Thymus (tissue), 11 donors: ENCODE data around the gene KCNH2. TPM values are rescaled to one million over a fixed set of nuclear protein-coding genes. Genes with fewer than 3 reads are reported as not detected.

Source experiments
- DNase-seq, 9 donors: peaks; one replicate each; pipeline ENCODE4 v3.0.0-alpha.2; 2013; ENCODE audit warnings: low spot score in 9 of 9, low read depth in 6 of 9, missing footprints in 1 of 9
- H3K27ac ChIP-seq, 2 donors: one replicate each; pipeline ENCODE4 v1.5.1; 2013; ENCODE audit warnings: control low read depth in 1 of 2, low read depth in 1 of 2, low read length in 1 of 2, mild to moderate bottlenecking in 1 of 2, moderate library complexity in 1 of 2
- H3K27me3 ChIP-seq, 2 donors: one replicate each; pipeline ENCODE4 v1.5.1; 2013; ENCODE audit warnings: low read length in 1 of 2; ENCODE audit not compliant: control insufficient read depth in 2 of 2, insufficient read depth in 1 of 2
- H3K36me3 ChIP-seq, 2 donors: one replicate each; pipeline ENCODE4 v1.5.1; 2013; ENCODE audit warnings: low read length in 1 of 2, mild to moderate bottlenecking in 1 of 2, moderate library complexity in 1 of 2; ENCODE audit not compliant: control insufficient read depth in 2 of 2, insufficient read depth in 2 of 2
- H3K4me1 ChIP-seq, 2 donors: one replicate each; pipeline ENCODE4 v1.5.1; 2013; ENCODE audit warnings: low read length in 2 of 2; ENCODE audit not compliant: control insufficient read depth in 2 of 2, insufficient read depth in 2 of 2
- H3K4me3 ChIP-seq, 2 donors: one replicate each; pipeline ENCODE4 v1.5.1; 2013; ENCODE audit warnings: low read length in 2 of 2, control low read depth in 1 of 2, mild to moderate bottlenecking in 1 of 2
- H3K9me3 ChIP-seq, 2 donors: one replicate each; pipeline ENCODE4 v1.5.1; 2013; ENCODE audit warnings: low read length in 1 of 2, mild to moderate bottlenecking in 1 of 2; ENCODE audit not compliant: control insufficient read depth in 2 of 2, insufficient read depth in 1 of 2
- WGBS: extraction: QIAGEN DNeasy Blood & Tissue Kit; methylation state at CpG from one replicate; pipeline ENCODE4 v1.1.7; 2013; 5-methylcytosine and 5-hydroxymethylcytosine counted together
- polyA plus RNA-seq: library from polyadenylated mRNA; stranded (reverse); fragments of 200-250 nt; gene quantifications from one replicate; pipeline ENCODE4 v1.2.3, GENCODE V29; 2013
- total RNA-seq: library from RNA; stranded (reverse); fragments of 120-200 nt; gene quantifications from one replicate; pipeline ENCODE4 v1.2.4, GENCODE V29; 2013
- donor health status: healthy.

Gene KCNH2
- total and polyA plus RNA-seq, 2 donors, result 1.5 to 2.3 TPM

- 95% methylated on average over 2 of the region's 2 CpGs for WGBS
- peaks cover 9 to 18% of the 10 kb centered on the region in 2 donors for H3K4me1 ChIP-seq
- no peak overlapping the region for H3K4me3 ChIP-seq
- no peaks in the 10 kb centered on the region for H3K36me3 ChIP-seq
- H3K27ac ChIP-seq, result no peak overlapping the region
- peaks cover 0 to 9% of the 10 kb centered on the region in 2 donors for H3K27me3 ChIP-seq
- no peak for DNase-seq
- H3K9me3 ChIP-seq, result no peaks in the 10 kb centered on the region
These were observed 39.1 kb downstream of the KCNH2 start for GRCh38 chr7:150939052-150939451.

- peaks cover 9 to 18% of the 10 kb centered on the region in 2 donors for H3K4me1 ChIP-seq
- H3K27me3 ChIP-seq, result peaks cover 0 to 9% of the 10 kb centered on the region in 2 donors
- 59% methylated on average over 4 of the region's 4 CpGs for WGBS
These were observed 39.6 kb downstream of the KCNH2 start for GRCh38 chr7:150938566-150938965.

GRCh38 chr7:150937848-150938561, 40.1 kb downstream of the KCNH2 start:
- no peak for DNase-seq
- Histone ChIP-seq H3K27me3 (peaks cover 0 to 9% of the 10 kb centered on the region in 2 donors), H3K9me3 (no peaks in the 10 kb centered on the region), H3K36me3 (no peaks in the 10 kb centered on the region), H3K4me1 (peaks cover 9 to 18% of the 10 kb centered on the region in 2 donors), H3K27ac (no peak overlapping the region), H3K4me3 (no peak overlapping the region)
- WGBS, result 8% methylated on average over 15 of the region's 15 CpGs

More at GRCh38 chr7:150938566-150938965, 39.6 kb downstream of the KCNH2 start:
- H3K27ac ChIP-seq, result no peak overlapping the region
- DNase-seq, result no peak
- H3K9me3 ChIP-seq, result no peaks in the 10 kb centered on the region
- no peaks in the 10 kb centered on the region for H3K36me3 ChIP-seq
- H3K4me3 ChIP-seq, result no peak overlapping the region

GRCh38 chr7:150936018-150936417, 42.1 kb downstream of the KCNH2 start:
- DNase-seq, result no peak

GRCh38 chr7:150935149-150935548, 43.0 kb downstream of the KCNH2 start:
- WGBS, result 96% methylated on average over 4 of the region's 4 CpGs
- no peak overlapping the region for H3K4me3 ChIP-seq
- no peaks in the 10 kb centered on the region for H3K36me3 ChIP-seq
- no peak for DNase-seq
- peaks cover 0 to 14% of the 10 kb centered on the region in 2 donors for H3K27me3 ChIP-seq
- H3K4me1 ChIP-seq, result peaks cover 0 to 8% of the 10 kb centered on the region in 2 donors
- H3K9me3 ChIP-seq, result no peaks in the 10 kb centered on the region
- H3K27ac ChIP-seq, result no peak overlapping the region

More at GRCh38 chr7:150936018-150936417, 42.1 kb downstream of the KCNH2 start:
- Histone ChIP-seq H3K27ac (no peak overlapping the region), H3K4me3 (no peak overlapping the region), H3K36me3 (no peaks in the 10 kb centered on the region), H3K27me3 (peaks cover 0 to 13% of the 10 kb centered on the region in 2 donors), H3K4me1 (peaks cover 0 to 8% of the 10 kb centered on the region in 2 donors), H3K9me3 (no peaks in the 10 kb centered on the region)
- WGBS, result 98% methylated on average over 9 of the region's 9 CpGs

- 96% methylated on average over 6 of the region's 6 CpGs for WGBS
These were observed 43.9 kb downstream of the KCNH2 start for GRCh38 chr7:150934045-150934766.

GRCh38 chr7:150931199-150931869, 46.8 kb downstream of the KCNH2 start:
- H3K4me3 ChIP-seq, result no peak overlapping the region
- no peak for DNase-seq
- WGBS, result 46% methylated on average over 7 of the region's 7 CpGs
- H3K4me1 ChIP-seq, result no peaks in the 10 kb centered on the region
- H3K27ac ChIP-seq, result no peak overlapping the region
- peaks cover 0 to 9% of the 10 kb centered on the region in 2 donors for H3K27me3 ChIP-seq
- H3K36me3 ChIP-seq, result no peaks in the 10 kb centered on the region
- no peaks in the 10 kb centered on the region for H3K9me3 ChIP-seq

More at GRCh38 chr7:150934045-150934766, 43.9 kb downstream of the KCNH2 start:
- DNase-seq, result no peak
- Histone ChIP-seq H3K9me3 (no peaks in the 10 kb centered on the region), H3K4me1 (peaks cover 0 to 8% of the 10 kb centered on the region in 2 donors), H3K27me3 (peaks cover 0 to 14% of the 10 kb centered on the region in 2 donors), H3K27ac (no peak overlapping the region), H3K36me3 (no peaks in the 10 kb centered on the region), H3K4me3 (no peak overlapping the region)

- WGBS, result 95% methylated on average over 3 of the region's 3 CpGs
- DNase-seq, result no peak
- H3K9me3 ChIP-seq, result no peaks in the 10 kb centered on the region
- no peaks in the 10 kb centered on the region for H3K36me3 ChIP-seq
- peaks cover 0 to 2% of the 10 kb centered on the region in 2 donors for H3K4me1 ChIP-seq
- H3K4me3 ChIP-seq, result no peak overlapping the region
- H3K27ac ChIP-seq, result no peak overlapping the region
- H3K27me3 ChIP-seq, result peaks cover 0 to 16% of the 10 kb centered on the region in 2 donors
These were observed 49.6 kb downstream of the KCNH2 start for GRCh38 chr7:150928541-150928940.

GRCh38 chr7:150927956-150928344, 50.2 kb downstream of the KCNH2 start:
- peaks cover 0 to 2% of the 10 kb centered on the region in 2 donors for H3K4me1 ChIP-seq
- no peak overlapping the region for H3K4me3 ChIP-seq
- 71% methylated on average over 4 of the region's 4 CpGs for WGBS
- no peaks in the 10 kb centered on the region for H3K36me3 ChIP-seq
- no peaks in the 10 kb centered on the region for H3K9me3 ChIP-seq
- DNase-seq, result no peak
- H3K27me3 ChIP-seq, result peaks cover 0 to 16% of the 10 kb centered on the region in 2 donors
- H3K27ac ChIP-seq, result no peak overlapping the region
